Measurements from ENCODE around the gene GBP4. TPM values are rescaled to one million over a fixed set of nuclear protein-coding genes. Genes with fewer than 3 reads are reported as not detected.

Gene GBP4
- polyA plus RNA-seq, 1 experiment = not detected

GRCh38 chr1:89133747-89134146 lies 65.0 kb downstream of the GBP4 start:
- Histone ChIP-seq H3K27ac (ENCODE audit: low read depth, low read length) (no peak overlapping the region), H3K4me3 (ENCODE audit: low read depth, low read length) (no peak overlapping the region), H3K27me3 (ENCODE audit: control insufficient read depth, insufficient read depth, low read length) (no peaks in the 10 kb centered on the region), H3K9me3 (ENCODE audit: control insufficient read depth, insufficient read depth, low read length) (no peaks in the 10 kb centered on the region)
- POLR2A ChIA-PET = no interaction called here
- TF ChIP-seq CTCF (IDR thresholded peaks at IDR 0.05; ENCODE audit: low read depth, low read length) = no peak
- DNase-seq (ENCODE audit: low read depth, low spot score) = no peak
- CTCF ChIA-PET = interaction anchor here (0.7 to 2.1 kb wide), 2 partner anchors 11 to 15 kb away, joined by 3 to 5 read pairs; no protein-coding TSS in a partner anchor

Other genes with a start within 250 kb of the GBP4 start
- 40.9 and 54.9 TPM in 2 replicates for gene KYAT3, start 206.3 kb downstream of the GBP4 start, polyA plus RNA-seq (2011; rRNA removed)
- 7.1 and 8.8 TPM in 2 replicates for gene RBMXL1, start 206.3 kb downstream of the GBP4 start, polyA plus RNA-seq (2011; rRNA removed)
- gene GBP3, start 176.1 kb downstream of the GBP4 start, polyA plus RNA-seq (2011; rRNA removed) = 77.1 and 94.1 TPM in 2 replicates
- gene GBP1, start 133.7 kb downstream of the GBP4 start, polyA plus RNA-seq (2011; rRNA removed) = 86.2 and 103 TPM in 2 replicates
- gene GBP2, start 72.8 kb downstream of the GBP4 start, polyA plus RNA-seq (2011; rRNA removed) = 56.8 and 67.9 TPM in 2 replicates
- gene GBP7, start 22.9 kb downstream of the GBP4 start, polyA plus RNA-seq (2011; rRNA removed) = not detected in 2 replicates
- not detected in 2 replicates for gene GBP5, start 73.9 kb upstream of the GBP4 start, polyA plus RNA-seq (2011; rRNA removed)
- not detected in 2 replicates for gene GBP6, start 165.1 kb upstream of the GBP4 start, polyA plus RNA-seq (2011; rRNA removed)

Measured in AG04450 (cell line).